K562 (cell line): ENCODE measurements around the gene RHBDL3. TPM values are rescaled to one million over a fixed set of nuclear protein-coding genes. Genes with fewer than 3 reads are reported as not detected.
A peak's percentile ranks its signal among the peaks of the same experiment; 100 is the strongest.

ENCODE experiments used
- ATAC-seq: fragments of 200-7000 bp; cut with Tn5 transposase; 3 replicates; pipeline ENCODE4 v1.9.1; 2020; ENCODE audit warnings: moderate library complexity
- BruUV-seq: library from RNA; stranded (reverse); fragments of 400-500 nt; replicated peaks from 2 replicates; lab custom pipeline; 2021; lab: Mats Ljungman, UMichigan
- CTCF ChIA-PET: fragments of 300-600 bp; formaldehyde crosslinking; extraction: SDS; loops from one replicate; lab custom pipeline; 2021; ENCODE audit warnings: low intra/inter-chr PET ratio; lab: Yijun Ruan, JAX
- POLR2A ChIA-PET: fragments of 300-600, 350-650 bp; sonication (Branson Sonifier 250); formaldehyde crosslinking; extraction: SDS; loops from one replicate; lab custom pipeline; 2021; ENCODE audit warnings: antibody characterized with exemption, inconsistent platforms; lab: Yijun Ruan, JAX
- DNase-seq, 4 experiments: peaks; one replicate each; pipeline versions ENCODE4 v3.0.0 to v3.0.0-alpha.2; 2011 to 2018; ENCODE audit warnings: low spot score in 3 of 4, mixed read lengths in 3 of 4; ENCODE audit errors: extremely low read depth in 1 of 4
- FAIRE-seq: peaks from 2 replicates; lab custom pipeline; 2011; peaks lifted over from hg19 to GRCh38; lab: Jason Lieb, UNC
- H2AFZ ChIP-seq: 2 replicates; pipeline ENCODE4 v1.6.0; 2011; ENCODE audit warnings: low read depth, low read length, control low read depth, inconsistent platforms
- H3K27ac ChIP-seq: fragments of 200-600 bp; 3 replicates; pipeline ENCODE4 v1.8.0; 2011; ENCODE audit warnings: low read depth, mild to moderate bottlenecking, control low read depth, inconsistent platforms, low read length, moderate library complexity, mixed read lengths; ENCODE audit errors: extremely low read depth
- H3K27me3 ChIP-seq, 2 experiments: fragments of 300-600 bp in 1 of 2; 2 replicates in 1 of 2; 3 replicates in 1 of 2; pipeline versions ENCODE4 v1.6.0 to v1.8.0; 2011; ENCODE audit warnings: inconsistent platforms in 2 of 2, low read length in 2 of 2, mild to moderate bottlenecking in 1 of 2, mixed read lengths in 1 of 2, moderate library complexity in 1 of 2; ENCODE audit not compliant: control insufficient read depth in 2 of 2, insufficient read depth in 2 of 2
- H3K36me3 ChIP-seq: fragments of 300-600 bp; 3 replicates; pipeline ENCODE4 v1.8.0; 2011; ENCODE audit warnings: mild to moderate bottlenecking, low read length, inconsistent platforms; ENCODE audit not compliant: control insufficient read depth, insufficient read depth
- H3K4me1 ChIP-seq, 2 experiments: fragments of 200-600 bp in 1 of 2; replicated peaks in 1 of 2; 2 replicates in 1 of 2; 3 replicates in 1 of 2; pipeline versions ENCODE4 v1.5.1 to v1.8.0; 2011; ENCODE audit warnings: inconsistent platforms in 2 of 2, low read length in 2 of 2, mild to moderate bottlenecking in 1 of 2, mixed read lengths in 1 of 2, moderate library complexity in 1 of 2; ENCODE audit not compliant: control insufficient read depth in 2 of 2, insufficient read depth in 2 of 2
- H3K4me2 ChIP-seq: 2 replicates; pipeline ENCODE4 v1.6.1; 2011; ENCODE audit warnings: low read length, control low read depth, inconsistent platforms, mixed read lengths; ENCODE audit not compliant: insufficient read depth
- H3K4me3 ChIP-seq: fragments of 200-600 bp; sonication (generic), shearing (Covaris generic); 2 replicates; pipeline ENCODE4 v1.5.1; 2016; ENCODE audit warnings: control low read depth, inconsistent platforms
- H3K79me2 ChIP-seq: fragments of 200-600 bp; 3 replicates; pipeline ENCODE4 v1.8.0; 2011; ENCODE audit warnings: low read length, inconsistent platforms; ENCODE audit not compliant: control insufficient read depth, insufficient read depth
- H3K9ac ChIP-seq, 2 experiments: 2 replicates each; pipeline versions ENCODE4 v1.6.0 to v1.6.1; 2011; ENCODE audit warnings: low read depth in 2 of 2, low read length in 2 of 2, control low read depth in 1 of 2, inconsistent platforms in 1 of 2, mild to moderate bottlenecking in 1 of 2, mixed read lengths in 1 of 2; ENCODE audit not compliant: insufficient read depth in 1 of 2
- H3K9me1 ChIP-seq: one replicate; pipeline ENCODE4 v1.6.0; 2011; ENCODE audit warnings: inconsistent platforms, mild to moderate bottlenecking, low read length, moderate library complexity; ENCODE audit not compliant: control insufficient read depth, insufficient read depth
- H3K9me3 ChIP-seq: replicated peaks from 2 replicates; pipeline ENCODE4 v1.5.1; 2011; ENCODE audit warnings: low read depth, low read length, inconsistent platforms; ENCODE audit not compliant: control insufficient read depth, insufficient read depth
- H4K20me1 ChIP-seq: replicated peaks from 2 replicates; pipeline ENCODE4 v1.6.1; 2011; ENCODE audit warnings: low read length, inconsistent platforms, mixed read lengths; ENCODE audit not compliant: control insufficient read depth, insufficient read depth
- MNT ChIP-seq, 2 experiments: fragments of 450-650 bp; conservative IDR thresholded peaks; 2 replicates each; pipeline ENCODE4 v1.6.1; 2017; ENCODE audit warnings: mild to moderate bottlenecking in 2 of 2, moderate library complexity in 2 of 2
- TAF7 ChIP-seq: fragments of 450-650 bp; IDR thresholded peaks from 2 replicates; pipeline ENCODE4 v1.6.1; 2016; ENCODE audit warnings: missing genetic modification characterization, missing compliant biosample characterization
- ZBTB40 ChIP-seq, 2 experiments: fragments of 450-650 bp in 1 of 2; sonication (generic) in 1 of 2; formaldehyde crosslinking in 1 of 2; IDR thresholded peaks; 2 replicates each; pipeline versions ENCODE4 v1.7.1 to v1.9.0; 2016 to 2022; ENCODE audit warnings: inconsistent platforms in 1 of 2, mild to moderate bottlenecking in 1 of 2, missing genetic modification reagents in 1 of 2
- whole genome bisulfite sequencing: fragments of 100-300 bp; shearing (Covaris generic); methylation state at CpG from one replicate; pipeline ENCODE4 v1.1.6; 2016; ENCODE audit warnings: low coverage, mixed read lengths; ENCODE audit not compliant: insufficient coverage; ENCODE audit errors: missing lambda C conversion rate; 5-methylcytosine and 5-hydroxymethylcytosine counted together
- in situ Hi-C: fragments of 300-500 bp; cut with MboI; formaldehyde crosslinking; loops from 4 replicates; pipeline ENCODE4 v1.15.0; 2018; ENCODE audit warnings: inconsistent platforms, mixed read lengths
- intact Hi-C: fragments of 100-400 bp; cut with micrococcal nuclease; formaldehyde crosslinking; loops from 2 replicates; pipeline ENCODE4 v1.14.2; 2022
- polyA plus RNA-seq, 8 experiments: library from polyadenylated mRNA; depleted of rRNA in 4 of 8; stranded (reverse) in 5 of 8; unstranded in 3 of 8; fragments of >200 nt; fragmentation: Nextera tagmentation in 2 of 8; fragmentation: Illumina TruSeq in 1 of 8; extraction: Ambion mirVana in 2 of 8; extraction: Trizol in 1 of 8; gene quantifications; 2 replicates each; pipeline versions ENCODE4 v1.2.1 to v1.2.3, GENCODE V29; 2011 to 2014; ENCODE audit warnings: inconsistent platforms in 1 of 8, missing spikeins in 1 of 8
- total RNA-seq, 7 experiments: library from RNA; depleted of rRNA in 6 of 7; stranded (reverse); fragments of >200 nt in 6 of 7; fragmentation: Illumina TruSeq in 2 of 7; extraction: Trizol in 2 of 7; gene quantifications; 2 replicates each; pipeline versions ENCODE4 v1.2.1 to v1.2.3, GENCODE V29; 2011 to 2021; ENCODE audit warnings: low replicate concordance in 1 of 7
- TF ChIP-seq, protein P1 (sequence below): IDR thresholded peaks from 3 replicates; pipeline ENCODE4 v1.6.1; 2011; ENCODE audit warnings: borderline replicate concordance, mild to moderate bottlenecking, moderate library complexity; ENCODE audit not compliant: insufficient read length; ENCODE audit errors: extremely low read depth

The RHBDL3 gene
- total and polyA plus RNA-seq, 9 of the 15 experiments (the other 6 are each of a cell fraction or from before 2014, with no cell fraction given), result 0.06 to 0.31 (median 0.09) TPM; not detected in 4

- H3K9ac ChIP-seq, result peak overlapping the region; percentile 56 to 74; a peak in 3 of 4 replicates
- POLR2A ChIA-PET, result no interaction called here
- TF ChIP-seq, protein P1, sequence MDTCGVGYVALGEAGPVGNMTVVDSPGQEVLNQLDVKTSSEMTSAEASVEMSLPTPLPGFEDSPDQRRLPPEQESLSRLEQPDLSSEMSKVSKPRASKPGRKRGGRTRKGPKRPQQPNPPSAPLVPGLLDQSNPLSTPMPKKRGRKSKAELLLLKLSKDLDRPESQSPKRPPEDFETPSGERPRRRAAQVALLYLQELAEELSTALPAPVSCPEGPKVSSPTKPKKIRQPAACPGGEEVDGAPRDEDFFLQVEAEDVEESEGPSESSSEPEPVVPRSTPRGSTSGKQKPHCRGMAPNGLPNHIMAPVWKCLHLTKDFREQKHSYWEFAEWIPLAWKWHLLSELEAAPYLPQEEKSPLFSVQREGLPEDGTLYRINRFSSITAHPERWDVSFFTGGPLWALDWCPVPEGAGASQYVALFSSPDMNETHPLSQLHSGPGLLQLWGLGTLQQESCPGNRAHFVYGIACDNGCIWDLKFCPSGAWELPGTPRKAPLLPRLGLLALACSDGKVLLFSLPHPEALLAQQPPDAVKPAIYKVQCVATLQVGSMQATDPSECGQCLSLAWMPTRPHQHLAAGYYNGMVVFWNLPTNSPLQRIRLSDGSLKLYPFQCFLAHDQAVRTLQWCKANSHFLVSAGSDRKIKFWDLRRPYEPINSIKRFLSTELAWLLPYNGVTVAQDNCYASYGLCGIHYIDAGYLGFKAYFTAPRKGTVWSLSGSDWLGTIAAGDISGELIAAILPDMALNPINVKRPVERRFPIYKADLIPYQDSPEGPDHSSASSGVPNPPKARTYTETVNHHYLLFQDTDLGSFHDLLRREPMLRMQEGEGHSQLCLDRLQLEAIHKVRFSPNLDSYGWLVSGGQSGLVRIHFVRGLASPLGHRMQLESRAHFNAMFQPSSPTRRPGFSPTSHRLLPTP, result peak; percentile 61
- TF ChIP-seq TAF7 (tag), result no peak
- TF ChIP-seq ZBTB40 (IDR thresholded peaks at IDR 0.05), result 0 out of 2 replicates have a peak, but pooled peaks have one; percentile 48
- TF ChIP-seq ZBTB40 (CRISPR knock-in tag; IDR thresholded peaks at IDR 0.05), result no peak
- 0 out of 4 replicates have a peak, but pooled peaks of 1 of the 2 experiments have one; percentile 0 for TF ChIP-seq MNT (conservative IDR thresholded peaks at IDR 0.05)
Observed at GRCh38 chr17:32342603-32343325, 77.1 kb downstream of the RHBDL3 start.

More at GRCh38 chr17:32342603-32343325, 77.1 kb downstream of the RHBDL3 start:
- ATAC-seq (peak; percentile 16), FAIRE-seq (no peak), DNase-seq (peak in 1 of 4 experiments; percentile 58)
- H3K27ac ChIP-seq, result peak overlapping the region; percentile 83
- peaks cover 5% of the 10 kb centered on the region; the same call in 1 of the 3 replicates for H3K36me3 ChIP-seq
- in situ Hi-C loops, result no loop called here
- WGBS, result 31% methylated on average over 14 of the region's 14 CpGs
- CTCF ChIA-PET, result no interaction called here
- peak overlapping the region; percentile 55 for H3K4me3 ChIP-seq
- BruUV-seq, result no TSS peak
- no peaks in the 10 kb centered on the region for H3K27me3 ChIP-seq
- peaks cover 31 to 38% of the 10 kb centered on the region in 2 experiments for H3K4me1 ChIP-seq
- H2AFZ ChIP-seq, result peak overlapping the region; percentile 91
- no peaks in the 10 kb centered on the region for H3K9me1 ChIP-seq
- H3K9me3 ChIP-seq, result no peaks in the 10 kb centered on the region
- H4K20me1 ChIP-seq, result no peaks in the 10 kb centered on the region
- peaks cover 18% of the 10 kb centered on the region; the same call in 2 of the 3 replicates for H3K79me2 ChIP-seq
- peak overlapping the region; percentile 97 for H3K4me2 ChIP-seq
- intact Hi-C loops, result loop anchor here (2.0 kb wide), 1 partner anchor 102 kb away; the partner anchor contains the start of gene PSMD11
